Rectal smooth muscle tissue (tissue), 1 donor: Measurements from ENCODE around the gene FAM229B.
"Not testable (repeated sequence)": the region's sequence is repeated elsewhere in the genome, so short reads cannot be mapped to it uniquely, and the experiment has no call there.

Experiments
- H3K27ac ChIP-seq: one replicate; pipeline ENCODE4 v1.7.0; 2013; ENCODE audit warnings: low read depth, low read length, inconsistent platforms
- H3K27me3 ChIP-seq: one replicate; pipeline ENCODE4 v1.7.0; 2013; ENCODE audit warnings: low read length; ENCODE audit not compliant: control insufficient read depth, insufficient read depth
- H3K36me3 ChIP-seq: one replicate; pipeline ENCODE4 v1.7.0; 2013; ENCODE audit warnings: low read length; ENCODE audit not compliant: control insufficient read depth, insufficient read depth
- H3K4me1 ChIP-seq: one replicate; pipeline ENCODE4 v1.7.0; 2013; ENCODE audit warnings: low read length; ENCODE audit not compliant: control insufficient read depth, insufficient read depth
- H3K4me3 ChIP-seq: one replicate; pipeline ENCODE4 v1.7.0; 2013; ENCODE audit warnings: low read length
- H3K9ac ChIP-seq: one replicate; pipeline ENCODE4 v1.7.0; 2013; ENCODE audit warnings: low read length

The FAM229B gene

GRCh38 chr6:112085286-112086065 lies 1.9 kb upstream of the FAM229B start:
- peaks cover 5% of the 10 kb centered on the region for H3K4me1 ChIP-seq
- peaks cover 5% of the 10 kb centered on the region for H3K36me3 ChIP-seq
- H3K27ac ChIP-seq, result no peak overlapping the region
- H3K4me3 ChIP-seq, result no peak overlapping the region
- H3K9ac ChIP-seq, result no peak overlapping the region
- H3K27me3 ChIP-seq, result no peaks in the 10 kb centered on the region

- peaks cover 5% of the 10 kb centered on the region for H3K4me1 ChIP-seq
- H3K4me3 ChIP-seq, result peak overlapping the region; percentile 93
- H3K27ac ChIP-seq, result peak overlapping the region; percentile 84
- peaks cover 4% of the 10 kb centered on the region for H3K36me3 ChIP-seq
- H3K27me3 ChIP-seq, result no peaks in the 10 kb centered on the region
- H3K9ac ChIP-seq, result peak overlapping the region; percentile 68
Observed at GRCh38 chr6:112086744-112087135, 651 bp upstream of the FAM229B start.

GRCh38 chr6:112087916-112088315 lies 525 bp downstream of the FAM229B start:
- H3K9ac ChIP-seq, result peak overlapping the region; percentile 38
- H3K36me3 ChIP-seq, result peaks cover 3% of the 10 kb centered on the region
- H3K4me1 ChIP-seq, result peaks cover 5% of the 10 kb centered on the region
- H3K4me3 ChIP-seq, result peak overlapping the region; percentile 93
- no peaks in the 10 kb centered on the region for H3K27me3 ChIP-seq
- H3K27ac ChIP-seq, result peak overlapping the region; percentile 84

- Histone ChIP-seq H3K4me1 (no peaks in the 10 kb centered on the region), H3K36me3 (no peaks in the 10 kb centered on the region), H3K9ac (no peak overlapping the region), H3K27me3 (no peaks in the 10 kb centered on the region), H3K4me3 (no peak overlapping the region), H3K27ac (no peak overlapping the region)
Observed at GRCh38 chr6:112096901-112097300, 9.5 kb downstream of the FAM229B start.

- Histone ChIP-seq H3K27me3 (no peaks in the 10 kb centered on the region), H3K4me1 (no peaks in the 10 kb centered on the region), H3K9ac (no peak overlapping the region), H3K4me3 (no peak overlapping the region), H3K36me3 (no peaks in the 10 kb centered on the region), H3K27ac (no peak overlapping the region)
Observed at GRCh38 chr6:112100561-112100960, 13.2 kb downstream of the FAM229B start.

GRCh38 chr6:112106026-112106425 lies 18.6 kb downstream of the FAM229B start:
- not testable (repeated sequence) for H3K36me3 ChIP-seq, H3K9ac ChIP-seq, H3K27me3 ChIP-seq, H3K4me1 ChIP-seq, H3K4me3 ChIP-seq, H3K27ac ChIP-seq

GRCh38 chr6:112106562-112106961 lies 19.2 kb downstream of the FAM229B start:
- H3K36me3 ChIP-seq, result peaks cover under 1% of the 10 kb centered on the region
- no peaks in the 10 kb centered on the region for H3K27me3 ChIP-seq
- H3K9ac ChIP-seq, result no peak overlapping the region
- no peak overlapping the region for H3K4me3 ChIP-seq
- no peaks in the 10 kb centered on the region for H3K4me1 ChIP-seq
- no peak overlapping the region for H3K27ac ChIP-seq

GRCh38 chr6:112109262-112109661 lies 21.9 kb downstream of the FAM229B start:
- H3K36me3 ChIP-seq, result peaks cover 5% of the 10 kb centered on the region
- no peak overlapping the region for H3K27ac ChIP-seq
- H3K4me3 ChIP-seq, result no peak overlapping the region
- H3K9ac ChIP-seq, result no peak overlapping the region
- H3K27me3 ChIP-seq, result no peaks in the 10 kb centered on the region
- H3K4me1 ChIP-seq, result peaks cover 2% of the 10 kb centered on the region

GRCh38 chr6:112113431-112113830 lies 26.0 kb downstream of the FAM229B start:
- H3K36me3 ChIP-seq, result peaks cover 15% of the 10 kb centered on the region

GRCh38 chr6:112113918-112114317 lies 26.5 kb downstream of the FAM229B start:
- no peak overlapping the region for H3K4me3 ChIP-seq
- peaks cover 2% of the 10 kb centered on the region for H3K4me1 ChIP-seq
- H3K9ac ChIP-seq, result no peak overlapping the region
- H3K27ac ChIP-seq, result peak overlapping the region; percentile 10
- no peaks in the 10 kb centered on the region for H3K27me3 ChIP-seq
- H3K36me3 ChIP-seq, result peaks cover 15% of the 10 kb centered on the region

More at GRCh38 chr6:112113431-112113830, 26.0 kb downstream of the FAM229B start:
- H3K9ac ChIP-seq, result no peak overlapping the region
- no peak overlapping the region for H3K4me3 ChIP-seq
- H3K4me1 ChIP-seq, result peaks cover 2% of the 10 kb centered on the region
- no peaks in the 10 kb centered on the region for H3K27me3 ChIP-seq
- peak overlapping the region; percentile 40 for H3K27ac ChIP-seq

GRCh38 chr6:112114577-112115223 lies 27.3 kb downstream of the FAM229B start:
- H3K36me3 ChIP-seq, result peaks cover 15% of the 10 kb centered on the region
- no peaks in the 10 kb centered on the region for H3K27me3 ChIP-seq
- no peak overlapping the region for H3K4me3 ChIP-seq
- no peak overlapping the region for H3K27ac ChIP-seq
- H3K9ac ChIP-seq, result no peak overlapping the region
- peaks cover 2% of the 10 kb centered on the region for H3K4me1 ChIP-seq

GRCh38 chr6:112116221-112116620 lies 28.8 kb downstream of the FAM229B start:
- no peak overlapping the region for H3K27ac ChIP-seq

GRCh38 chr6:112117554-112117953 lies 30.2 kb downstream of the FAM229B start:
- Histone ChIP-seq H3K4me3 (no peak overlapping the region), H3K27me3 (no peaks in the 10 kb centered on the region), H3K9ac (no peak overlapping the region), H3K36me3 (peaks cover 11% of the 10 kb centered on the region), H3K27ac (peak overlapping the region; percentile 16), H3K4me1 (peaks cover 2% of the 10 kb centered on the region)

More at GRCh38 chr6:112116221-112116620, 28.8 kb downstream of the FAM229B start:
- Histone ChIP-seq H3K4me3 (no peak overlapping the region), H3K36me3 (peaks cover 15% of the 10 kb centered on the region), H3K4me1 (peaks cover 2% of the 10 kb centered on the region), H3K9ac (no peak overlapping the region), H3K27me3 (no peaks in the 10 kb centered on the region)
